Measurements from ENCODE around the gene GLA. TPM values are rescaled to one million over a fixed set of nuclear protein-coding genes. Genes with fewer than 3 reads are reported as not detected.

The GLA gene
- total and polyA plus RNA-seq, 2 of the 13 experiments (the other 11 are each of a cell fraction or from before 2014, with no cell fraction given) = 31.4 to 59.3 TPM

DNA sequence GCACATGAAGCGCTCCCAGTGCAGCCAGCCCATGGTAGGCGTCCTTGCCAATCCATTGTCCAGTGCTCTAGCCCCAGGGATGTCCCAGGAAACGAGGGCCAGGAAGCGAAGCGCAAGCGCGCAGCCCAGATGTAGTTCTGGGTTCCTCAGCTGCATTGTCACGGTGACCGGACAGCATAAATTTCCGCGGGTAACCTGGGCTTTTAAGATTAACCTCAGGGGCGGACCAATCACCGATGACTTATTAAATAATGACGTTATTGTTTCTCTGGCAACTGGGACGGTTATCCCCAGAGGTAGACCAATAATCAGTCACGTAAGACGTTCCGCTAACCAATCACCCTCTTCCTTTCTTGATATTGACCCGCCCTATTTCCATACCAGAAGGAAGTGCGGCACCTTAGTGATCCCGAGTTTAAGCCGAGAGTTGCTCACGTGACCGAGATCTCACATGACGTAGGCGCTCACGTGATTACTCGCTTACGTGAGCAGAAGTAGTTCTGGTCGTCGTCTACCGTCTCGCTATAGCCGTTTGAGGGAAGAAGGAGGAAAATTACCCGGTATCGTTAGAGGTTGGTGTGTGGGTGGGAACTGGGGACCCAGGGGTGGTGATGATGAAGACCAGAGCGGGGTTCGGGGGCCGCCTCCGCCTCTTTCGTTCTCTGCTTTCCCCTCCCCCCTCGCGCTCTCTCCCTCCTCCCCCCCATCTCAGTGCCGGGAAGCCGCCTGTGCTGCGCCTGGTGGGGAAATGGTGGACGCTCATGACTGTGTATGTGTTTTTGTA lies at the start of gene GLA, which contains the start of gene HNRNPH2 (continued):
- TF ChIP-seq SOX13 (IDR thresholded peaks at IDR 0.05) (no peak), SOX13 (CRISPR knock-in tag; conservative IDR thresholded peaks at IDR 0.05 in 1 of 2, IDR thresholded peaks at IDR 0.05 in 1 of 2) (peak in 1 of 2 experiments; percentile 8; a peak in 1 of 4 replicates), NFE2L2 (IDR thresholded peaks at IDR 0.05; ENCODE audit: low read length) (peak; percentile 40; the same call in 1 of the 2 replicates), SNAPC4 (CRISPR knock-in tag; IDR thresholded peaks at IDR 0.05) (peak; percentile 45; the same call in 1 of the 2 replicates), GATAD1 (CRISPR knock-in tag; IDR thresholded peaks at IDR 0.05) (peak; percentile 94), SP2 (CRISPR knock-in tag; IDR thresholded peaks at IDR 0.05) (peak; percentile 84), KMT2A (CRISPR knock-in tag; IDR thresholded peaks at IDR 0.05) (0 out of 2 replicates have a peak, but pooled peaks have one; percentile 14), HNF4G (IDR thresholded peaks at IDR 0.05; ENCODE audit: borderline replicate concordance, low read depth, low read length) (no peak), HNF4G (CRISPR knock-in tag; IDR thresholded peaks at IDR 0.05; ENCODE audit: borderline replicate concordance, low read depth) (no peak), STAT5B (CRISPR knock-in tag; IDR thresholded peaks at IDR 0.05) (no peak), ZNF839 (CRISPR knock-in tag; IDR thresholded peaks at IDR 0.05; ENCODE audit: borderline replicate concordance) (no peak), ZNF10 (CRISPR knock-in tag; IDR thresholded peaks at IDR 0.05; ENCODE audit: borderline replicate concordance, low read depth) (no peak), ATF7 (IDR thresholded peaks at IDR 0.05) (peak; percentile 88), ATF7 (CRISPR knock-in tag; IDR thresholded peaks at IDR 0.05) (0 out of 2 replicates have a peak, but pooled peaks have one; percentile 34)
- TF ChIP-seq, protein P1, sequence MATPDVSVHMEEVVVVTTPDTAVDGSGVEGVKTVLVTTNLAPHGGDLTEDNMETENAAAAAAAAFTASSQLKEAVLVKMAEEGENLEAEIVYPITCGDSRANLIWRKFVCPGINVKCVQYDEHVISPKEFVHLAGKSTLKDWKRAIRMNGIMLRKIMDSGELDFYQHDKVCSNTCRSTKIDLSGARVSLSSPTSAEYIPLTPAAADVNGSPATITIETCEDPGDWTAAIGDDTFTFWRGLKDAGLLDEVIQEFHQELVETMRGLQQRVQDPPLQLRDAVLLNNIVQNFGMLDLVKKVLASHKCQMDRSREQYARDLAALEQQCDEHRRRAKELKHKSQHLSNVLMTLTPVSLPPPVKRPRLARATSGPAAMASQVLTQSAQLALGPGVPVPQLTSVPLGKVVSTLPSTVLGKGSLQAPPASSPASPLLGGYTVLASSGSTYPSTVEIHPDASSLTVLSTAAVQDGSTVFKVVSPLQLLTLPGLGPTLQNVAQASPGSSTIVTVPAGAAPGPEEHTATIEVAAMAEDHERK (CRISPR knock-in tag; IDR thresholded peaks at IDR 0.05; ENCODE audit: low read depth) = peak; percentile 47; the same call in 1 of the 2 replicates
- TF ChIP-seq, protein P2, sequence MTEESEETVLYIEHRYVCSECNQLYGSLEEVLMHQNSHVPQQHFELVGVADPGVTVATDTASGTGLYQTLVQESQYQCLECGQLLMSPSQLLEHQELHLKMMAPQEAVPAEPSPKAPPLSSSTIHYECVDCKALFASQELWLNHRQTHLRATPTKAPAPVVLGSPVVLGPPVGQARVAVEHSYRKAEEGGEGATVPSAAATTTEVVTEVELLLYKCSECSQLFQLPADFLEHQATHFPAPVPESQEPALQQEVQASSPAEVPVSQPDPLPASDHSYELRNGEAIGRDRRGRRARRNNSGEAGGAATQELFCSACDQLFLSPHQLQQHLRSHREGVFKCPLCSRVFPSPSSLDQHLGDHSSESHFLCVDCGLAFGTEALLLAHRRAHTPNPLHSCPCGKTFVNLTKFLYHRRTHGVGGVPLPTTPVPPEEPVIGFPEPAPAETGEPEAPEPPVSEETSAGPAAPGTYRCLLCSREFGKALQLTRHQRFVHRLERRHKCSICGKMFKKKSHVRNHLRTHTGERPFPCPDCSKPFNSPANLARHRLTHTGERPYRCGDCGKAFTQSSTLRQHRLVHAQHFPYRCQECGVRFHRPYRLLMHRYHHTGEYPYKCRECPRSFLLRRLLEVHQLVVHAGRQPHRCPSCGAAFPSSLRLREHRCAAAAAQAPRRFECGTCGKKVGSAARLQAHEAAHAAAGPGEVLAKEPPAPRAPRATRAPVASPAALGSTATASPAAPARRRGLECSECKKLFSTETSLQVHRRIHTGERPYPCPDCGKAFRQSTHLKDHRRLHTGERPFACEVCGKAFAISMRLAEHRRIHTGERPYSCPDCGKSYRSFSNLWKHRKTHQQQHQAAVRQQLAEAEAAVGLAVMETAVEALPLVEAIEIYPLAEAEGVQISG (CRISPR knock-in tag; IDR thresholded peaks at IDR 0.05) = 0 out of 2 replicates have a peak, but pooled peaks have one; percentile 45
- TF ChIP-seq, protein P3, sequence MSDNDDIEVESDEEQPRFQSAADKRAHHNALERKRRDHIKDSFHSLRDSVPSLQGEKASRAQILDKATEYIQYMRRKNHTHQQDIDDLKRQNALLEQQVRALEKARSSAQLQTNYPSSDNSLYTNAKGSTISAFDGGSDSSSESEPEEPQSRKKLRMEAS (IDR thresholded peaks at IDR 0.05) = peak; percentile 44

Measured in HepG2 (cell line).